Stomach (tissue), 9 donors: ENCODE data around the gene FGFR2. TPM values are rescaled to one million over a fixed set of nuclear protein-coding genes. Genes with fewer than 3 reads are reported as not detected.

Source experiments
- DNase-seq, 2 donors: peaks; one replicate each; pipeline versions ENCODE4 v3.0.0 to v3.0.0-alpha.2; 2013 to 2019
- H3K27ac ChIP-seq, 5 donors: fragments of 200-600 bp in 4 of 5; sonication (generic) in 4 of 5; one replicate each; pipeline ENCODE4 v1.5.1; 2013 to 2019; ENCODE audit warnings: mild to moderate bottlenecking in 1 of 5, moderate library complexity in 1 of 5
- H3K27me3 ChIP-seq, 3 donors: fragments of 200-600 bp; sonication (generic); one replicate each; pipeline ENCODE4 v1.5.1; 2017 to 2019; ENCODE audit warnings: mixed run types in 1 of 3
- H3K36me3 ChIP-seq, 4 donors: fragments of 200-600 bp; sonication (generic); 1 replicate in 3 of 4; 2 replicates in 1 of 4; pipeline ENCODE4 v1.5.1; 2016 to 2019
- H3K4me1 ChIP-seq, 4 donors: fragments of 200-600 bp; sonication (generic); one replicate each; pipeline ENCODE4 v1.5.1; 2016 to 2019
- H3K4me3 ChIP-seq, 4 donors: fragments of 200-600 bp; sonication (generic) in 3 of 4; one replicate each; pipeline ENCODE4 v1.5.1; 2016 to 2019; ENCODE audit warnings: mild to moderate bottlenecking in 1 of 4
- H3K9me3 ChIP-seq, 4 donors: fragments of 200-600 bp; sonication (generic); one replicate each; pipeline ENCODE4 v1.5.1; 2016 to 2019
- CTCF ChIP-seq, 7 experiments: fragments of 450-650 bp in 4 of 7; fragments of 200-600 bp in 3 of 7; sonication (generic) in 3 of 7; IDR thresholded peaks; one replicate each; pipeline ENCODE4 v1.5.1; 2016 to 2019; ENCODE audit warnings: antibody characterized with exemption in 7 of 7, control low read depth in 2 of 7, mild to moderate bottlenecking in 1 of 7
- EP300 ChIP-seq: sonication (generic); formaldehyde crosslinking; IDR thresholded peaks from one replicate; pipeline ENCODE4 v1.6.1; 2017; ENCODE audit warnings: antibody characterized with exemption
- POLR2A ChIP-seq, 4 donors: fragments of 450-650 bp; IDR thresholded peaks; one replicate each; pipeline ENCODE4 v1.6.1; 2016; ENCODE audit warnings: antibody characterized with exemption in 4 of 4, control low read depth in 2 of 4, mild to moderate bottlenecking in 1 of 4, moderate library complexity in 1 of 4
- POLR2AphosphoS5 ChIP-seq, 3 donors: sonication (generic); formaldehyde crosslinking; IDR thresholded peaks; one replicate each; pipeline ENCODE4 v1.6.1; 2016; ENCODE audit warnings: antibody characterized with exemption in 3 of 3
- WGBS, 5 donors: extraction: QIAGEN DNeasy Blood & Tissue Kit in 3 of 5; methylation state at CpG; one replicate each; pipeline versions ENCODE4 v1.1.5 to v1.1.7; 2013 to 2018; 5-methylcytosine and 5-hydroxymethylcytosine counted together
- intact Hi-C: fragments of 100-400 bp; cut with DNase I; formaldehyde crosslinking; loops from one replicate; pipeline ENCODE4 v1.15.1; 2023; ENCODE audit warnings: low total_unique reads
- polyA plus RNA-seq, 3 donors: library from polyadenylated mRNA; stranded (reverse); fragments of 200-250 nt; gene quantifications; one replicate each; pipeline ENCODE4 v1.2.3, GENCODE V29; 2013
- total RNA-seq, 5 donors: library from RNA; depleted of rRNA; stranded (reverse); fragments of >200 nt; gene quantifications; one replicate each; pipeline versions ENCODE4 v1.1.0 to v1.2.3, GENCODE V29; 2014 to 2016
- donor health status: healthy with polysubstance abuse.
- donor health status: Bipolar disorder and iron deficiency.
- donor health status: healthy.

The FGFR2 gene
- total and polyA plus RNA-seq, 8 donors, result 3.9 to 170 (median 18.1) TPM

GRCh38 chr10:121595806-121596688, 2.2 kb downstream of the FGFR2 start:
- 16 to 27% (median 19%) methylated on average over 22 to 28 of the region's 28 CpGs for WGBS, 5 donors
- H3K27me3 ChIP-seq, result peaks cover 0 to 74% (median 27%) of the 10 kb centered on the region in 3 donors
- H3K9me3 ChIP-seq, result no peaks in the 10 kb centered on the region
- H3K36me3 ChIP-seq, result peaks cover 0 to 3% (median 0%) of the 10 kb centered on the region in 4 donors
- intact Hi-C loops, result no loop called here
- no peak for TF ChIP-seq POLR2A (IDR thresholded peaks at IDR 0.05)
- TF ChIP-seq EP300, result no peak
- no peak for TF ChIP-seq POLR2AphosphoS5 (IDR thresholded peaks at IDR 0.05)
- TF ChIP-seq CTCF (IDR thresholded peaks at IDR 0.05), result no peak
- peaks cover 12 to 52% (median 34%) of the 10 kb centered on the region in 4 donors for H3K4me1 ChIP-seq
- DNase-seq, result peak in 1 of 2 donors; percentile 70
- H3K4me3 ChIP-seq, result peak overlapping the region; percentile 50 to 74 (median 62)
- H3K27ac ChIP-seq, result peak overlapping the region; percentile 39 to 86 (median 84)

GRCh38 chr10:121595351-121595805, 2.9 kb downstream of the FGFR2 start:
- WGBS, 5 donors, result 33 to 46% (median 42%) methylated on average over 11 of the region's 11 CpGs
- intact Hi-C loops, result no loop called here
- TF ChIP-seq EP300 (no peak), POLR2AphosphoS5 (IDR thresholded peaks at IDR 0.05) (no peak), POLR2A (IDR thresholded peaks at IDR 0.05) (no peak), CTCF (IDR thresholded peaks at IDR 0.05) (no peak)

GRCh38 chr10:121594623-121595350, 3.5 kb downstream of the FGFR2 start:
- WGBS, 5 donors, result 77 to 87% (median 86%) methylated on average over 5 of the region's 5 CpGs
- Histone ChIP-seq H3K4me3 (peak overlapping the region in 1 of 4 donors; percentile 74), H3K9me3 (no peaks in the 10 kb centered on the region), H3K36me3 (peaks cover 0 to 3% (median 0%) of the 10 kb centered on the region in 4 donors), H3K27me3 (peaks cover 0 to 64% (median 27%) of the 10 kb centered on the region in 3 donors), H3K4me1 (peaks cover 12 to 61% (median 39%) of the 10 kb centered on the region in 4 donors), H3K27ac (peak overlapping the region in 2 of 5 donors; percentile 86)
- intact Hi-C loops, result no loop called here
- DNase-seq, result no peak
- TF ChIP-seq EP300 (no peak), CTCF (IDR thresholded peaks at IDR 0.05) (no peak), POLR2A (IDR thresholded peaks at IDR 0.05) (no peak), POLR2AphosphoS5 (IDR thresholded peaks at IDR 0.05) (no peak)

More at GRCh38 chr10:121595351-121595805, 2.9 kb downstream of the FGFR2 start:
- Histone ChIP-seq H3K4me3 (peak overlapping the region; percentile 50 to 74 (median 62)), H3K9me3 (no peaks in the 10 kb centered on the region), H3K27ac (peak overlapping the region in 4 of 5 donors; percentile 71 to 86 (median 85)), H3K36me3 (peaks cover 0 to 3% (median 0%) of the 10 kb centered on the region in 4 donors), H3K4me1 (peaks cover 12 to 55% (median 36%) of the 10 kb centered on the region in 4 donors), H3K27me3 (peaks cover 0 to 68% (median 27%) of the 10 kb centered on the region in 3 donors)
- peak in 1 of 2 donors; percentile 35 for DNase-seq

DNA sequence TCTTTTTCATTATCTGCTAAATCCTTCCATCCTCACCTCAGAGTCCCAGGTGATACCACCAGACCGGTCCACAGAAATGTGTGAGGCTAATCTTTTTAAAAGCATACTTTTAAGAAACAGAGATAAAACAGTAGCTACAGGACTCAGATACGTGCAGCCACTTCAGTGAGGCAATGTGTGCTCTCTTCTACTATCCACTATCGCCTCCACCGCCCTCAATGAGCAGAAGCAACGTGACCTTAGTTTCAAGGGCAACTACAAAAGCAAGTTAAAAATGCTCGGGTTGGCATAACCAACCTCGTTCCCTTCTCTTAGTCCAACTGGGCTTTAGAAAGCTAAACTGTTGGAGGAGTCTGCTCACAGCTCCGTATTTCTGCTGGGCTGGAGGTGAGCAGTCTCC, 4.2 kb downstream of the FGFR2 start:
- intact Hi-C loops, result no loop called here
- DNase-seq, result no peak
- WGBS, 5 donors, result 57 to 68% (median 64%) methylated on average over 8 of the region's 8 CpGs
- Histone ChIP-seq H3K9me3 (no peaks in the 10 kb centered on the region), H3K4me3 (no peak overlapping the region), H3K27ac (peak overlapping the region in 1 of 5 donors; percentile 86), H3K4me1 (peaks cover 12 to 64% (median 42%) of the 10 kb centered on the region in 4 donors), H3K36me3 (peaks cover 0 to 3% (median 0%) of the 10 kb centered on the region in 4 donors), H3K27me3 (peaks cover 0 to 61% (median 27%) of the 10 kb centered on the region in 3 donors)
- TF ChIP-seq POLR2A (IDR thresholded peaks at IDR 0.05), result no peak
- TF ChIP-seq CTCF (IDR thresholded peaks at IDR 0.05), result no peak
- TF ChIP-seq EP300, result no peak
- TF ChIP-seq POLR2AphosphoS5 (IDR thresholded peaks at IDR 0.05), result no peak
